Endodermal cell (in vitro differentiated cells): ENCODE results near the gene TFR2. TPM values are rescaled to one million over a fixed set of nuclear protein-coding genes. Genes with fewer than 3 reads are reported as not detected.

ENCODE experiments used
- DNase-seq: peaks from one replicate; pipeline ENCODE4 v3.0.0-alpha.2; 2017
- H3K27ac ChIP-seq: 2 replicates; pipeline ENCODE4 v1.5.1; 2013; ENCODE audit warnings: mild to moderate bottlenecking, low read depth, low read length, moderate library complexity
- H3K27me3 ChIP-seq: 2 replicates; pipeline ENCODE4 v1.6.1; 2013; ENCODE audit warnings: mild to moderate bottlenecking, low read length, moderate library complexity; ENCODE audit not compliant: insufficient read depth, control insufficient read depth, poor library complexity, severe bottlenecking
- H3K36me3 ChIP-seq: 2 replicates; pipeline ENCODE4 v1.7.0; 2013; ENCODE audit warnings: mild to moderate bottlenecking, low read length, moderate library complexity; ENCODE audit not compliant: control insufficient read depth, insufficient read depth
- H3K4me1 ChIP-seq: one replicate; pipeline ENCODE4 v1.7.0; 2013; ENCODE audit warnings: low read length; ENCODE audit not compliant: control insufficient read depth, insufficient read depth
- H3K4me3 ChIP-seq: 2 replicates; pipeline ENCODE4 v1.5.1; 2013; ENCODE audit warnings: mild to moderate bottlenecking, low read length, moderate library complexity
- H3K9ac ChIP-seq: 2 replicates; pipeline ENCODE4 v1.6.1; 2013; ENCODE audit warnings: mild to moderate bottlenecking, low read length, moderate library complexity; ENCODE audit not compliant: poor library complexity, severe bottlenecking; ENCODE audit errors: extremely low read depth
- H3K9me3 ChIP-seq: 2 replicates; pipeline ENCODE4 v1.6.1; 2013; ENCODE audit warnings: mild to moderate bottlenecking, low read length, moderate library complexity; ENCODE audit not compliant: control insufficient read depth
- H3K27ac Mint-ChIP-seq: 2 replicates; pipeline ENCODE4 v1.8.0; 2020; ENCODE audit warnings: mixed read lengths
- H3K27me3 Mint-ChIP-seq: 2 replicates; pipeline ENCODE4 v1.8.0; 2021; ENCODE audit warnings: mild to moderate bottlenecking, mixed read lengths; ENCODE audit not compliant: insufficient read depth
- H3K36me3 Mint-ChIP-seq: 2 replicates; pipeline ENCODE4 v1.8.0; 2020; ENCODE audit warnings: low read depth, mixed read lengths
- H3K4me1 Mint-ChIP-seq: 2 replicates; pipeline ENCODE4 v1.8.0; 2020; ENCODE audit warnings: mixed read lengths
- H3K4me3 Mint-ChIP-seq: 2 replicates; pipeline ENCODE4 v1.8.0; 2020; ENCODE audit warnings: mild to moderate bottlenecking, moderate library complexity, mixed read lengths
- H3K9me3 Mint-ChIP-seq: 2 replicates; pipeline ENCODE4 v1.8.0; 2020; ENCODE audit warnings: mild to moderate bottlenecking, mixed read lengths
- WGBS, 2 experiments: methylation state at CpG; one replicate each; pipeline versions ENCODE4 v1.1.5 to v1.1.7; 2013; ENCODE audit warnings: missing lambda C conversion rate in 2 of 2, mixed read lengths in 1 of 2; ENCODE audit not compliant: insufficient coverage in 1 of 2, insufficient read length in 1 of 2; 5-methylcytosine and 5-hydroxymethylcytosine counted together
- total RNA-seq, 2 donors: library from RNA; stranded (reverse); fragmentation: NEBNext Ultra II Directional in 1 of 2; extraction: Animal tissue kit (Norgen Biotek cat#: 25700) in 1 of 2; gene quantifications; 2 replicates in 1 of 2; 3 replicates in 1 of 2; pipeline ENCODE4 v1.2.1, GENCODE V29; 2021
- TF ChIP-seq, protein P1 (sequence below): fragments of 200-600 bp; sonication (generic); conservative IDR thresholded peaks from 2 replicates; pipeline ENCODE4 v1.5.0; 2021; ENCODE audit warnings: antibody characterized with exemption, mild to moderate bottlenecking

The TFR2 gene
- total RNA-seq, 2 donors from 2014 or later: 1.4 to 2.1 TPM

DNA sequence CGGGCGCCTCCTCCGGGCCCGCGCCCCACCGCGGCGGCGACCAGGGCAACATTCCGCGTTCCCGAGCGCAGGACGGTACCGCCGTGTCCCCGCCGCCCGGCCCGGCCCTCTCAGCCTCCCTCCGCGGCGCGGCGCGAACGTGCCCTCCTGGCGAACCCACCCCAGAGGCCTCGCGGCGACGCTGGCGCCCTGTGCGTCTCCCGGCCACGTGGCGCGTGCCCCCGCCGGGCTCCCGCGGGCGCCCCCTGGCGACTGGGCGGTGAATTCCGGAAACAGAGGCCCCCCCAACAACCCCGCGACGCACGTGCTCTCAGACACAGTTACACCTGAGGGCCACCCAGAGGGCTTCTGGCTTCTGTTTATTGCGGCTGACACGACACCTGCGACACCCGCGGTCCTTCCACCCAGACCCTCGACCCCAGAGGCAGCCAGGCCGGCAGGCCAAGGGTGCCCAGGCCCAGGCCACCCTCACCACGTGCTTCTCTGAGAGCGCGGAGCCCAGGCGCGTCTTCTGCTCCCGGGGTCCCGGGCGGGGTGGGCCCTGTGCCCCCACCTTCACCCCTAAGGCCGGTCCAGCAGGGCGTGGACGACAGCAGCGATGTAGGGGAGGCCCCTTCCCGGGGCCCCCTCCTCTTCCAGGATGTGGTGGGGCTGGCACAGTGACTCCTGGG, 67.5 kb downstream of the TFR2 start, which contains the start of gene SAP25:
TSS of gene SAP25 (minus strand) at position 210 of the 671 bp plus-strand sequence. CDS start at position 52, 158 bp downstream.
- H3K36me3 ChIP-seq: peaks cover 10% of the 10 kb centered on the region
- H3K9ac ChIP-seq: no peak within 1 kb of the TSS
- H3K9me3 ChIP-seq: no peaks in the 10 kb centered on the region
- no peak within 1 kb of the TSS for H3K4me3 ChIP-seq
- H3K4me1 Mint-ChIP-seq: peaks cover 16% of the 10 kb centered on the region
- TF ChIP-seq, protein P1, sequence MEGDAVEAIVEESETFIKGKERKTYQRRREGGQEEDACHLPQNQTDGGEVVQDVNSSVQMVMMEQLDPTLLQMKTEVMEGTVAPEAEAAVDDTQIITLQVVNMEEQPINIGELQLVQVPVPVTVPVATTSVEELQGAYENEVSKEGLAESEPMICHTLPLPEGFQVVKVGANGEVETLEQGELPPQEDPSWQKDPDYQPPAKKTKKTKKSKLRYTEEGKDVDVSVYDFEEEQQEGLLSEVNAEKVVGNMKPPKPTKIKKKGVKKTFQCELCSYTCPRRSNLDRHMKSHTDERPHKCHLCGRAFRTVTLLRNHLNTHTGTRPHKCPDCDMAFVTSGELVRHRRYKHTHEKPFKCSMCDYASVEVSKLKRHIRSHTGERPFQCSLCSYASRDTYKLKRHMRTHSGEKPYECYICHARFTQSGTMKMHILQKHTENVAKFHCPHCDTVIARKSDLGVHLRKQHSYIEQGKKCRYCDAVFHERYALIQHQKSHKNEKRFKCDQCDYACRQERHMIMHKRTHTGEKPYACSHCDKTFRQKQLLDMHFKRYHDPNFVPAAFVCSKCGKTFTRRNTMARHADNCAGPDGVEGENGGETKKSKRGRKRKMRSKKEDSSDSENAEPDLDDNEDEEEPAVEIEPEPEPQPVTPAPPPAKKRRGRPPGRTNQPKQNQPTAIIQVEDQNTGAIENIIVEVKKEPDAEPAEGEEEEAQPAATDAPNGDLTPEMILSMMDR: peak; percentile 67
- DNase-seq: peak; percentile 83
- no peaks in the 10 kb centered on the region for H3K9me3 Mint-ChIP-seq
- H3K27ac ChIP-seq: no peak within 1 kb of the TSS
- no peaks in the 10 kb centered on the region for H3K27me3 ChIP-seq
- H3K27ac Mint-ChIP-seq: no peak within 1 kb of the TSS
- peaks cover 27% of the 10 kb centered on the region for H3K36me3 Mint-ChIP-seq
- H3K27me3 Mint-ChIP-seq: no peaks in the 10 kb centered on the region
- H3K4me3 Mint-ChIP-seq: no peak within 1 kb of the TSS
- whole genome bisulfite sequencing, 2 experiments: 94 to 96% methylated on average over 47 to 70 of the region's 70 CpGs
- peaks cover 4% of the 10 kb centered on the region for H3K4me1 ChIP-seq

DNA sequence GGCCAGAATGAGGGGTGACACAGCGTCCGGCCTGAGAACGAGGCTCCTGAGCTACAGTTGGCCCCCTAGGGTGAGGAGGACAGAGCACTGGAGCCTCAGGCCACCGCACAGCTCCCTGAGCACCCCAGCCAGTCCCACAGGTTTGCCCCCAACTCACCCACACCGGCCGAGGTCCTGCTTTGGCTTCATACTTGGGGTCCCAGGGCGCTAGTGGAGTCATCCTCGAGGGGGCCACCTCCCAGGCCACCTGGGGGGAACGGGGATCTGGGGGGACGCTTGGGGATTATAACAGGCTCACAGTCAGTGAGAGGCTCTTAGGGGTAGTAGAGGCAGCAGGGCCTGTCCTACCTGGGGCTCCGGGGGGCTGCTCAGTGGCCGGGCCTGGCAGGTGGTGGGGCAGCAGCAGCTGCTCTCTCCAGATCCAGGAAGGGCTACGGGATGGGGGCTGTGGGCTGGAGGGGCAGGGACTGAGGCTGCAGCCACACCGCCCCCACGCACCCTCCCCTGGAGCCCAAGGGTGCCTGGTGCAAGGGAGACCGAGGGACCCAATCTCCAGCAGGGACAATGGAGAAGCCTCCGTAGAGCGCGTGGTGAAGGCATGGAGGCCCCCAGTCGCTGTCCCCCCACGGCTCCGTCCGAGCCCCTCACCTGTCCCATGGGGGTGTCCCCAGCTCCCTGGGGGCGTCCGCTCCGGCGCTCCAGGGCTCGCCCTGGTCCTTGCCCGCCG, 68.2 kb downstream of the TFR2 start:
- no peaks in the 10 kb centered on the region for H3K9me3 ChIP-seq
- no peaks in the 10 kb centered on the region for H3K9me3 Mint-ChIP-seq
- H3K4me1 ChIP-seq: peaks cover 4% of the 10 kb centered on the region
- TF ChIP-seq, protein P1: no peak
- no peak overlapping the region for H3K4me3 Mint-ChIP-seq
- WGBS, 2 experiments: 95 to 98% methylated on average over 18 to 30 of the region's 30 CpGs
- no peaks in the 10 kb centered on the region for H3K27me3 ChIP-seq
- no peak overlapping the region for H3K27ac Mint-ChIP-seq
- no peaks in the 10 kb centered on the region for H3K27me3 Mint-ChIP-seq
- H3K36me3 ChIP-seq: peaks cover 10% of the 10 kb centered on the region
- no peak overlapping the region for H3K9ac ChIP-seq
- peak; percentile 49 for DNase-seq
- H3K27ac ChIP-seq: no peak overlapping the region
- H3K36me3 Mint-ChIP-seq: peaks cover 23% of the 10 kb centered on the region
- H3K4me1 Mint-ChIP-seq: peaks cover 16% of the 10 kb centered on the region
- H3K4me3 ChIP-seq: no peak overlapping the region

DNA sequence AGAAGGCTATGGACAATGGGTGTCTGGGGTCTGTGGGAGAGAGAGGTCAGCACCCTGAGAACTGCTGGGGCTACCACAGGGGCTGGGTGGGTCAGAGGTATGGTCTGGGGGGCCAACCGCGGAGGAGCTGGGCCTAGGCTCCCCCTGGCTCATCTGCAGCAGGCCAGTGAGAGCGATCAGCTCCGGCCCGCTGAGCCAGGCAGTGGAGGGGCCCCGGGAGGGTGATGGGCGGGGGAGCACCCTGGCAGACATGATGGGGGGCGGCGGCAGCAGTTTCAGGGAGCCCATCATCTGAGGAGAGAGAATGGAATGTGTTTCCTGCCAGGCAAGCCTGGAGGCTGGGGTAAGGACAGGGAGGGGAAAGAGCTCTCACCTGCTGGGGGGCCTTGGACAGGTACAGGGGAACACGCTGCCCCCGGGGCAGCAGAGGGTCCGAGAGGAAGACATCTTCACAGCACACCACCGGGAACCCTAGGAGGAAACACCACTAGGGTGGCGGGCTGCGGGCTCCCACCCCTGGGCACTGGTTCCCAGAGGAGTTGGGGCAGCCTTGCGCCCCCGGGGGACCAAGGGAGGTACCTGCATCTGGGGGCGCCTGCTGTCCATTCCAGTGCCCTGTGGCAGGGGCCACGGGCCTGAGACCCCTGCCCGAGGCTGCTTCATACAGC, 68.9 kb downstream of the TFR2 start:
- Mint-ChIP-seq H3K27ac (peak overlapping the region; percentile 91), H3K4me3 (peak overlapping the region; percentile 40), H3K27me3 (no peaks in the 10 kb centered on the region), H3K9me3 (no peaks in the 10 kb centered on the region), H3K4me1 (peaks cover 16% of the 10 kb centered on the region), H3K36me3 (peaks cover 23% of the 10 kb centered on the region)
- TF ChIP-seq, protein P1: peak; percentile 32
- peak overlapping the region; percentile 2 for H3K9ac ChIP-seq
- peak; percentile 64 for DNase-seq
- no peaks in the 10 kb centered on the region for H3K9me3 ChIP-seq
- WGBS, 2 experiments: 89 to 90% methylated on average over 11 to 20 of the region's 20 CpGs
- H3K4me3 ChIP-seq: no peak overlapping the region
- H3K27me3 ChIP-seq: no peaks in the 10 kb centered on the region
- no peak overlapping the region for H3K27ac ChIP-seq
- peaks cover 4% of the 10 kb centered on the region for H3K4me1 ChIP-seq
- peaks cover 5% of the 10 kb centered on the region for H3K36me3 ChIP-seq
